Hepatocyte (in vitro differentiated cells): ENCODE data around the gene KLHDC1.
"Not testable (repeated sequence)": the region's sequence is repeated elsewhere in the genome, so short reads cannot be mapped to it uniquely, and the experiment has no call there.

Source experiments
- EZH2phosphoT487 ChIP-seq: fragments of 200-600 bp; sonication (generic); IDR thresholded peaks from one replicate; pipeline ENCODE4 v1.6.1; 2018; ENCODE audit warnings: antibody characterized with exemption, mild to moderate bottlenecking, low read depth, moderate library complexity; ENCODE audit not compliant: unreplicated experiment, severe bottlenecking
- TF ChIP-seq, protein P1 (sequence below): fragments of 200-600 bp; sonication (generic); IDR thresholded peaks from 2 replicates; pipeline ENCODE4 v1.5.1; 2016; ENCODE audit warnings: antibody characterized with exemption, mild to moderate bottlenecking; ENCODE audit not compliant: poor library complexity

DNA sequence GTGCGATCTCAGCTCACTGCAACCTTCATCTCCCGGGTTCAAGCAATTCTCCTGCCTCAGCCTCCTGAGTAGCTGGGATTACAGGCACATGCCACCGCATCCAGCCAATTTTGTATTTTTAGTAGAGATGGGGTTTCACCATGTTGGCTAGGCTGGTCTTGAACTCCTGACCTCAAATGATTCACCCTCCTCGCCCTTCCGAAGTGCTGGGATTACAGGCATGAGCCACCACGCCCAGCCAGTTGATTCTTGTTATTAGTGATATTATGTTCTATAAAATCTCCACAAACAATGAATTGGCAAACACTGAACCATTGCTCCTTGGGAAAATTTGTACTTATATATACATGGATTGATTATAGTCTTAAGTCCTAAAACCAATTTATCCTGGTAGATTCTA lies 35.4 kb upstream of the KLHDC1 start:
- TF ChIP-seq, protein P1, sequence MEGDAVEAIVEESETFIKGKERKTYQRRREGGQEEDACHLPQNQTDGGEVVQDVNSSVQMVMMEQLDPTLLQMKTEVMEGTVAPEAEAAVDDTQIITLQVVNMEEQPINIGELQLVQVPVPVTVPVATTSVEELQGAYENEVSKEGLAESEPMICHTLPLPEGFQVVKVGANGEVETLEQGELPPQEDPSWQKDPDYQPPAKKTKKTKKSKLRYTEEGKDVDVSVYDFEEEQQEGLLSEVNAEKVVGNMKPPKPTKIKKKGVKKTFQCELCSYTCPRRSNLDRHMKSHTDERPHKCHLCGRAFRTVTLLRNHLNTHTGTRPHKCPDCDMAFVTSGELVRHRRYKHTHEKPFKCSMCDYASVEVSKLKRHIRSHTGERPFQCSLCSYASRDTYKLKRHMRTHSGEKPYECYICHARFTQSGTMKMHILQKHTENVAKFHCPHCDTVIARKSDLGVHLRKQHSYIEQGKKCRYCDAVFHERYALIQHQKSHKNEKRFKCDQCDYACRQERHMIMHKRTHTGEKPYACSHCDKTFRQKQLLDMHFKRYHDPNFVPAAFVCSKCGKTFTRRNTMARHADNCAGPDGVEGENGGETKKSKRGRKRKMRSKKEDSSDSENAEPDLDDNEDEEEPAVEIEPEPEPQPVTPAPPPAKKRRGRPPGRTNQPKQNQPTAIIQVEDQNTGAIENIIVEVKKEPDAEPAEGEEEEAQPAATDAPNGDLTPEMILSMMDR: not testable (repeated sequence)
- TF ChIP-seq EZH2phosphoT487: not testable (repeated sequence)
